ENCODE results near the gene ZDHHC7. TPM values are rescaled to one million over a fixed set of nuclear protein-coding genes. Genes with fewer than 3 reads are reported as not detected.

The ZDHHC7 gene, protein sequence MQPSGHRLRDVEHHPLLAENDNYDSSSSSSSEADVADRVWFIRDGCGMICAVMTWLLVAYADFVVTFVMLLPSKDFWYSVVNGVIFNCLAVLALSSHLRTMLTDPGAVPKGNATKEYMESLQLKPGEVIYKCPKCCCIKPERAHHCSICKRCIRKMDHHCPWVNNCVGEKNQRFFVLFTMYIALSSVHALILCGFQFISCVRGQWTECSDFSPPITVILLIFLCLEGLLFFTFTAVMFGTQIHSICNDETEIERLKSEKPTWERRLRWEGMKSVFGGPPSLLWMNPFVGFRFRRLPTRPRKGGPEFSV
- 77.9 TPM for total RNA-seq
- long read RNA-seq, transcript ZDHHC7-201 (8 exons, 3,442 nt), result major isoform, 52 of 135 reads
- long read RNA-seq, transcript ZDHHC7-203 (9 exons, 1,488 nt), result minor isoform, 14 of 135 reads
- long read RNA-seq, transcript ZDHHC7-205 (5 exons, 582 nt), result minor isoform, 23 of 135 reads
- long read RNA-seq, partial matches to known transcripts, result 14 of 135 reads
- long read RNA-seq, other reads (novel, unspliced or antisense), result 31 of 135 reads

DNA sequence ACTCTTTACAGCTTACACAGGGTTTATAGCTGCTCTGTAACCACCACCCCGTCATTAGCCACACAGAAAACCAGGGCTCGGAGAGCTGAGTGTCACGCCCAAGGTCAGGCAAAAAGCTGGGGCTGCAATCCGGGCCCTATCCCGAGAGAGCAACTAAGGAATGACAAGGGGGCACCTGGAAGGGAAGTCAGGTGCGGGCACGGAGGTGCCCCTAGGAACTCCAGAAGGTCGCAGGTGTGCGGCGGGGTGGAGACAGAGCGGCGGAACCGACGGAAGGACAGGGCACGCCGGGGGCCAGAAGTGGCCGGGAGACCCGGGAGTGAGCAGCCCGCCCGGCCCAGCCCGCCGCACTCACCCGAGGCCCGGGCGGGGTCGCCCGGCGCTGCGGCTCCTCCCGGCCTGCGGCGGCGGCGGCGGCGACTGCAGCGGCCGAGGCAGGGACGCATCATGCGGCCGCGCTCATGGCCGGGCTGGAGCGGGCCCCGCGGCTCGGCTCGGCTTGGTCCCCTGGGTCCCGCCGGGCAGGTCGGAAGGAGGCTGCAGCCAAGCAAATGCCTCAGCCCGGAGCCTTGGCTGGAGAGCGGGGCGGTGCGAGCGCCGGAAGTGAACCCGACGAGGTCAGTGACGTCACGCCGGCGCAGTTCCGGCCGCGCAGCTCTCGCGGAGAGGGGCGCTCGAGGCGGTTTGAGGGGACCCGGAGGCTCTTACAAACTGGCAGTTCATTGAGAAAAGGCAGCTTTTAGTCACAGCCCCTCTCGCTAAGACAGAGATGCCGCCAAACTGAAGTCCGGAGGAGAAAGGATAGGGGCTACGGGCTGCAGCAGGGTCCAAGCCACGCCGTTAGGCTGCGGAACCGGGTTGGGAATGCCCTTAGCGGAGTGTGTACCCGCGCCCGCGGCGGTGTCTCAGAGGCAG is at the start of gene ZDHHC7:
TSS of gene ZDHHC7 (minus strand) at position 605 of the 915 bp plus-strand sequence. CDS start 20,917 bp downstream, outside the sequence.
- ATAC-seq, result peak; percentile 94 to 98
- Histone ChIP-seq H3K27me3 (ENCODE audit: low read depth) (no peaks in the 10 kb centered on the region), H3K4me3 (peak within 1 kb of the TSS; percentile 80), H3K9me3 (no peaks in the 10 kb centered on the region), H3K36me3 (peaks cover 4% of the 10 kb centered on the region), H3K27ac (peak within 1 kb of the TSS; percentile 99), H3K4me1 (peaks cover 58% of the 10 kb centered on the region)
- intact Hi-C loops (cut with DNase I), result no loop called here
- TF ChIP-seq, protein P1, sequence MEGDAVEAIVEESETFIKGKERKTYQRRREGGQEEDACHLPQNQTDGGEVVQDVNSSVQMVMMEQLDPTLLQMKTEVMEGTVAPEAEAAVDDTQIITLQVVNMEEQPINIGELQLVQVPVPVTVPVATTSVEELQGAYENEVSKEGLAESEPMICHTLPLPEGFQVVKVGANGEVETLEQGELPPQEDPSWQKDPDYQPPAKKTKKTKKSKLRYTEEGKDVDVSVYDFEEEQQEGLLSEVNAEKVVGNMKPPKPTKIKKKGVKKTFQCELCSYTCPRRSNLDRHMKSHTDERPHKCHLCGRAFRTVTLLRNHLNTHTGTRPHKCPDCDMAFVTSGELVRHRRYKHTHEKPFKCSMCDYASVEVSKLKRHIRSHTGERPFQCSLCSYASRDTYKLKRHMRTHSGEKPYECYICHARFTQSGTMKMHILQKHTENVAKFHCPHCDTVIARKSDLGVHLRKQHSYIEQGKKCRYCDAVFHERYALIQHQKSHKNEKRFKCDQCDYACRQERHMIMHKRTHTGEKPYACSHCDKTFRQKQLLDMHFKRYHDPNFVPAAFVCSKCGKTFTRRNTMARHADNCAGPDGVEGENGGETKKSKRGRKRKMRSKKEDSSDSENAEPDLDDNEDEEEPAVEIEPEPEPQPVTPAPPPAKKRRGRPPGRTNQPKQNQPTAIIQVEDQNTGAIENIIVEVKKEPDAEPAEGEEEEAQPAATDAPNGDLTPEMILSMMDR (IDR thresholded peaks at IDR 0.05), result no peak
- peak; percentile 91 for DNase-seq

DNA sequence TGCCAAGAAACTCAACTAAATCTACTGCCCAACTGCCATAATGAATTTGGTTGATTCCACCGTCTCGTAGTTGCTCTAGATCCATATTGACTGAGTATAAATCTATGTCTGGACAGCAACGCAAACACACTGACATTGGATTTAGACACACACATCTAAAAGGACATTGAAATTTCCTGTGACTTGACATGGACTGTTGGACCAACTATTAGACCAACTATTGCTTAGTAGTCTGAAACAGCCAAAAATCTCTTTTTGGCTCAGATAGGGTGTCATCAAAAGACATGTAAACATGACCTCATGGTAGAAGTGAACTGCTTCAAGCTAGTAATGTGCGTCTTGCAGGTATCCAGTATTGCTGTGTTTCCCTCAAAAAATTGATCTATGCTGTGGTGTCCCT is 47.6 kb upstream of the ZDHHC7 start:
- peaks cover 52% of the 10 kb centered on the region for H3K4me1 ChIP-seq
- H3K9me3 ChIP-seq, result no peaks in the 10 kb centered on the region
- no peaks in the 10 kb centered on the region for H3K27me3 ChIP-seq (ENCODE audit: low read depth)
- no peak for ATAC-seq
- DNase-seq, result no peak
- TF ChIP-seq, protein P1 (IDR thresholded peaks at IDR 0.05), result no peak
- intact Hi-C loops (cut with DNase I), result no loop called here
- peaks cover 9% of the 10 kb centered on the region for H3K36me3 ChIP-seq
- H3K4me3 ChIP-seq, result no peak overlapping the region
- H3K27ac ChIP-seq, result no peak overlapping the region

DNA sequence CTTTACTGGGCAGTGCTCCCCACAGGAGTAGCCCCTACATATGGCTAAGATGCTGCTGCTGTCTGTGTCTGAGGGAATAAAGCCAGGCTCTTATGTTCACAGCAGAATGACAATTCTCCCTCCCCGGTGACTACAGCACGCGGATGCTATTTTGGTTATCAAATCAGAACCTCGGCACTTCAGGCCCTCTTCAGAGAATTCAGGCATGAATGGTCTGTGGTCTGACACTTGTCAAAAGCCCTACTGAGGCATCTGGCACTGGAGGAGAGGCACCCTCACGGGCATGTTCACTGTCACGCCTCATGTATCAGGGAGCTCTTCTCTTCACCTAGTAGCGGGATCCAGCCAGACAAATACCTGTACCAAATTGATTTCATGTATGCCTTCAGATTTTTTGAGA is 46.6 kb upstream of the ZDHHC7 start:
- Histone ChIP-seq H3K36me3 (peaks cover 9% of the 10 kb centered on the region), H3K27me3 (ENCODE audit: low read depth) (no peaks in the 10 kb centered on the region), H3K27ac (no peak overlapping the region), H3K9me3 (no peaks in the 10 kb centered on the region), H3K4me1 (peaks cover 46% of the 10 kb centered on the region), H3K4me3 (no peak overlapping the region)
- TF ChIP-seq, protein P1 (IDR thresholded peaks at IDR 0.05), result no peak
- no peak for DNase-seq
- intact Hi-C loops (cut with DNase I), result no loop called here
- no peak for ATAC-seq

DNA sequence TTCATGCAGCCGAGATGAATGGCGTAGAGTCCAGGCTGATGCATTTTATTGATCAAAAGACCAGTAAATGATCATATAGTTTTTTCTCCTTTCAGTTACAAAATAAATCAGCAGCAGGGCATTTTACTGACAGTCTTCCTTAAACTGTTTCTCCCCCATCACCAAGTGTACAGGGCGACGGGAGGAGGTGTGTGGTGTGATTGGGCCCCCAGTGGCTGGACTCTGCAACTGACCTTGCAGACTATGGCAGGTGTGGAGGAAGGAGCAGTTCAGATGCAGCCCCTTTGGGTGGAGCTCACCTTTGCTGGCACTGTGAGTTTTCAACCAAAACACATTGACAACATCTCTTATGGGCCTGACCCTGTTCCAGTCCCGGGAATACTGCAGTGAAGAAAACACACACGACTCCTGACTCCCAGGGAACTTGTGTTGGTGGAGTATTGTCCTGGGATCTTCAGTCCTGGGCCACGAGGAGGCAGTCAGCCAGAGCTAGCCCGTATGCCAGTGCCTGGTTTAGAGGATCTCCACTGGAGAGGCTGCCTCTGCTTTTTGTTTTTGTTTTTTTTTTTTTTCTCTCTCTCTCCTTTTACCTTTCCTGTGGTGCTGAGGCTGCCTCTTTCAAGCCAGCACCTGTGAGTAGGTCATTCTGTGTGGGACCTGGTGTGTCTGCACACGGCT is 46.0 kb upstream of the ZDHHC7 start:
- H3K9me3 ChIP-seq, result no peaks in the 10 kb centered on the region
- no peak overlapping the region for H3K4me3 ChIP-seq
- no peak for DNase-seq
- no peak overlapping the region for H3K27ac ChIP-seq
- H3K4me1 ChIP-seq, result peaks cover 40% of the 10 kb centered on the region
- TF ChIP-seq, protein P1 (IDR thresholded peaks at IDR 0.05), result peak; percentile 15
- H3K27me3 ChIP-seq (ENCODE audit: low read depth), result no peaks in the 10 kb centered on the region
- intact Hi-C loops (cut with DNase I), result no loop called here
- peaks cover 9% of the 10 kb centered on the region for H3K36me3 ChIP-seq
- no peak for ATAC-seq

DNA sequence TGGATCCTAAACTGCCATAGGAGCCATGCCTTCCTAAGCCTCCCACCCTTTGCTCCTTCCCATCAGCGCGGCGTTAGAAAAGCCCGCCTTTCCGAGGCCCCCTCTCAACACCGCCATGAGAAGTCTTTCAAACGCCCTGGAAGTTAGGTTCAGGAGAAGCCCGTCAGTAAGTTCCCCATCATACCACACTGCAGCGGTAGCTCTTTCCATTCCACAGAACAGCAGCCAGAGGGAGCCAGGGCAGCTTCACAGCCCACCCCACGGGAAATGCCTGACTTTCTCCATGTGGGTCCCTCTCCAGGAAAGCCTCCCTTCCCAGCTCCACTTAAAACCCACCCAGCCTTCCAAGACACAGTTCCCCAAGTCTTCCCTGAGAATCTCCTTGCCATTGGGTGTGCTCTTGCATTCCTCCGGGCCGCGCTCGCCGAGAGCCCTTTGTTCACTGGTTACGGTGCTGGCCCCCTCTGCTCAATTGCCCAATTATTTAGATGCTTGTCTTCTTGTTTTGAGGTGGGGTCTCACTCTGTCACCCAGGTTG is 44.9 kb upstream of the ZDHHC7 start:
- peak; percentile 52 to 75 for ATAC-seq
- peak overlapping the region; percentile 85 for H3K27ac ChIP-seq
- intact Hi-C loops (cut with DNase I), result no loop called here
- TF ChIP-seq, protein P1 (IDR thresholded peaks at IDR 0.05), result peak; percentile 41
- DNase-seq, result no peak
- no peaks in the 10 kb centered on the region for H3K9me3 ChIP-seq
- peaks cover 9% of the 10 kb centered on the region for H3K36me3 ChIP-seq
- H3K27me3 ChIP-seq (ENCODE audit: low read depth), result no peaks in the 10 kb centered on the region
- H3K4me1 ChIP-seq, result peaks cover 31% of the 10 kb centered on the region
- H3K4me3 ChIP-seq, result peak overlapping the region; percentile 37

Data from lower lobe of right lung (tissue), 2 donors.